ENCODE results near the gene PPP2R2C.

Gene PPP2R2C

GRCh38 chr4:6335040-6335590 lies 137.3 kb downstream of the PPP2R2C start:
- H3K4me3 ChIP-seq (ENCODE audit: low read depth, low read length) = no peak overlapping the region
- DNase-seq (ENCODE audit: low read depth) = no peak
- no peak for TF ChIP-seq CTCF (IDR thresholded peaks at IDR 0.05; ENCODE audit: control insufficient read depth, extremely low read depth, insufficient read depth)

GRCh38 chr4:6334203-6334887 lies 138.1 kb downstream of the PPP2R2C start:
- TF ChIP-seq CTCF (IDR thresholded peaks at IDR 0.05; ENCODE audit: control insufficient read depth, extremely low read depth, insufficient read depth) = no peak
- no peak overlapping the region for H3K4me3 ChIP-seq (ENCODE audit: low read depth, low read length)
- no peak for DNase-seq (ENCODE audit: low read depth)

- no peak overlapping the region for H3K4me3 ChIP-seq (ENCODE audit: low read depth, low read length)
- peak; percentile 71 for TF ChIP-seq CTCF (IDR thresholded peaks at IDR 0.05; ENCODE audit: control insufficient read depth, extremely low read depth, insufficient read depth)
- DNase-seq (ENCODE audit: low read depth) = no peak
Observed at GRCh38 chr4:6333301-6334202, 138.9 kb downstream of the PPP2R2C start.

- no peak overlapping the region for H3K4me3 ChIP-seq (ENCODE audit: low read depth, low read length)
- TF ChIP-seq CTCF (IDR thresholded peaks at IDR 0.05; ENCODE audit: control insufficient read depth, extremely low read depth, insufficient read depth) = no peak
- DNase-seq (ENCODE audit: low read depth) = no peak
Observed at GRCh38 chr4:6332669-6333050, 139.8 kb downstream of the PPP2R2C start.

- DNase-seq (ENCODE audit: low read depth) = no peak
- H3K4me3 ChIP-seq (ENCODE audit: low read depth, low read length) = no peak overlapping the region
- TF ChIP-seq CTCF (IDR thresholded peaks at IDR 0.05; ENCODE audit: control insufficient read depth, extremely low read depth, insufficient read depth) = peak; percentile 69
Observed at GRCh38 chr4:6332042-6332668, 140.3 kb downstream of the PPP2R2C start.

- no peak for TF ChIP-seq CTCF (IDR thresholded peaks at IDR 0.05; ENCODE audit: control insufficient read depth, extremely low read depth, insufficient read depth)
- no peak for DNase-seq (ENCODE audit: low read depth)
- H3K4me3 ChIP-seq (ENCODE audit: low read depth, low read length) = no peak overlapping the region
Observed at GRCh38 chr4:6331468-6331867, 140.9 kb downstream of the PPP2R2C start.
